Common myeloid progenitor, CD34-positive (primary cell): ENCODE data around the gene CXADR.
"Not testable (repeated sequence)": the region's sequence is repeated elsewhere in the genome, so short reads cannot be mapped to it uniquely, and the experiment has no call there.

ENCODE experiments used
- CTCF ChIA-PET: fragments of 350-600 bp; sonication (Branson Sonifier 250); formaldehyde crosslinking; loops from one replicate; lab custom pipeline; 2021; ENCODE audit warnings: antibody characterized with exemption; lab: Charles Lee
- POLR2A ChIA-PET: fragments of 350-600 bp; sonication (Branson Sonifier 250); formaldehyde crosslinking; loops from one replicate; lab custom pipeline; 2021; ENCODE audit warnings: antibody characterized with exemption; lab: Charles Lee
- DNase-seq, 3 donors: peaks; one replicate each; pipeline versions ENCODE4 v3.0.0 to v3.0.0-alpha.2; 2013
- H3K27ac ChIP-seq, 2 experiments: 1 replicate in 1 of 2; 2 replicates in 1 of 2; pipeline ENCODE4 v1.7.0; 2013; ENCODE audit warnings: inconsistent platforms in 2 of 2, low read length in 2 of 2, mild to moderate bottlenecking in 2 of 2, low read depth in 1 of 2, moderate library complexity in 1 of 2; ENCODE audit not compliant: severe bottlenecking in 2 of 2, insufficient read depth in 1 of 2, poor library complexity in 1 of 2
- H3K27me3 ChIP-seq, 5 experiments: replicated peaks in 2 of 5; 1 replicate in 3 of 5; 2 replicates in 2 of 5; pipeline versions ENCODE4 v1.6.1 to v1.7.0; 2013; ENCODE audit warnings: low read length in 4 of 5, mild to moderate bottlenecking in 2 of 5, moderate library complexity in 2 of 5, inconsistent platforms in 1 of 5; ENCODE audit not compliant: insufficient read depth in 5 of 5, control insufficient read depth in 4 of 5
- H3K36me3 ChIP-seq, 4 experiments: 1 replicate in 2 of 4; 2 replicates in 2 of 4; pipeline versions ENCODE4 v1.6.1 to v1.7.0; 2013; ENCODE audit warnings: low read length in 3 of 4, control low read depth in 1 of 4, mild to moderate bottlenecking in 1 of 4; ENCODE audit not compliant: control insufficient read depth in 4 of 4, insufficient read depth in 4 of 4
- H3K4me1 ChIP-seq, 4 experiments: 1 replicate in 3 of 4; 2 replicates in 1 of 4; pipeline versions ENCODE4 v1.6.1 to v1.7.1; 2013; ENCODE audit warnings: low read length in 3 of 4, mild to moderate bottlenecking in 3 of 4, control low read depth in 1 of 4, inconsistent platforms in 1 of 4, moderate library complexity in 1 of 4; ENCODE audit not compliant: control insufficient read depth in 4 of 4, insufficient read depth in 4 of 4; ENCODE audit errors: control extremely low read depth in 1 of 4
- H3K4me3 ChIP-seq, 7 experiments: 1 replicate in 4 of 7; 2 replicates in 3 of 7; pipeline versions ENCODE4 v1.5.1 to v1.7.0; 2013; ENCODE audit warnings: mild to moderate bottlenecking in 7 of 7, low read length in 6 of 7, moderate library complexity in 6 of 7, inconsistent platforms in 2 of 7, low read depth in 2 of 7, control low read depth in 1 of 7; ENCODE audit not compliant: insufficient read depth in 4 of 7, control insufficient read depth in 1 of 7; ENCODE audit errors: extremely low read depth in 1 of 7
- H3K9me3 ChIP-seq, 5 experiments: 1 replicate in 4 of 5; 2 replicates in 1 of 5; pipeline versions ENCODE4 v1.6.1 to v1.7.1; 2013; ENCODE audit warnings: low read length in 4 of 5, mild to moderate bottlenecking in 2 of 5, inconsistent platforms in 1 of 5, low read depth in 1 of 5, moderate library complexity in 1 of 5; ENCODE audit not compliant: control insufficient read depth in 4 of 5, insufficient read depth in 2 of 5; ENCODE audit errors: control extremely low read depth in 1 of 5
- WGBS: methylation state at CpG from one replicate; pipeline ENCODE4 v1.1.5; 2013; ENCODE audit not compliant: insufficient coverage; 5-methylcytosine and 5-hydroxymethylcytosine counted together

CXADR gene

DNA sequence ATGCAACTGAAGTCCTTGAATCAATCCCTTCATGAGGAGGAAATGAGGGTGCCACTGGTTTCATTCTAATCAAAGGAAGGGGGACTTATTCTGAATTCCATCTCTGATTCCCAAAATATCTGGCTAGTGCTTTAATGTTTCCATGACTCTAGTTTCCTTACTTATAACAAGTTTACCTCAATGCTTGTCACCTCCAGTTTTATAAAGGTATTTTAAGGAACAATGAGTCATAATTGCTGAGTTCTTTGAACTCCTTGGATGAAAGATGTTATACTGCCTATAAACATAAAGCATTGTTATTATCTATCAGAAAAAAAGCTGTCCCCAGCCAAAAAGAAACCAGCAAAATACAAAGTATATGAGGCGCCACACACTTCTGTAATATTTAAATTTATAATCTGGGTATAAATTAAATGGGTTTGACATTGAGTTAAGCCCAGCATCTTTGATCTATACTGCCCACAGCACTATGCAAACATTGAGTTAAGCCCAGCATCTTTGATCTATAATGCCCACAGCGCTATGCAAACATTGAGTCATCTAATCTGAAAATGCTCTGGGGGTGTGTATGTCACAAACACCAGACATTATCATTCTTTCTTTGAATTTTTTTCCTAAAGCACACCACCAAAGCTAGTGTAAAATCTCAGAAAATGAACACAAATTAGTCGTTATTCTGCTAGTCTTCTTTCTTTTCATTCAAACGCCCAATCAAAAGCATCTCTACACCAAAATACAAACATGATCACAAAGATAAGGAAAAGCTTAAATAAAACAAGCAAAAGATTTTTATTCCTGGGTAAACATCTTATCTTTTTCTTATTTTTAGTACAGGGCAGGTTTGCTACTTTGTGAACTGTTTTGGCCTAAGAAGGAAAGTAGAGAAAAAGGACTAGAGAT, 11.5 kb upstream of the CXADR start:
- H3K27ac ChIP-seq = no peak overlapping the region
- WGBS = 72% methylated on average over 2 of the region's 4 CpGs
- H3K27me3 ChIP-seq = peaks cover 0 to 22% (median 0%) of the 10 kb centered on the region in 5 experiments
- no peak overlapping the region for H3K4me3 ChIP-seq
- CTCF ChIA-PET = interaction anchor here (1.3 kb wide), 1 partner anchor 10 kb away, joined by 3 read pairs; no protein-coding TSS in a partner anchor
- H3K4me1 ChIP-seq = no peaks in the 10 kb centered on the region
- no peak for DNase-seq
- POLR2A ChIA-PET = no interaction called here
- peaks cover 0 to 2% (median 0%) of the 10 kb centered on the region in 5 experiments for H3K9me3 ChIP-seq
- no peaks in the 10 kb centered on the region for H3K36me3 ChIP-seq

DNA sequence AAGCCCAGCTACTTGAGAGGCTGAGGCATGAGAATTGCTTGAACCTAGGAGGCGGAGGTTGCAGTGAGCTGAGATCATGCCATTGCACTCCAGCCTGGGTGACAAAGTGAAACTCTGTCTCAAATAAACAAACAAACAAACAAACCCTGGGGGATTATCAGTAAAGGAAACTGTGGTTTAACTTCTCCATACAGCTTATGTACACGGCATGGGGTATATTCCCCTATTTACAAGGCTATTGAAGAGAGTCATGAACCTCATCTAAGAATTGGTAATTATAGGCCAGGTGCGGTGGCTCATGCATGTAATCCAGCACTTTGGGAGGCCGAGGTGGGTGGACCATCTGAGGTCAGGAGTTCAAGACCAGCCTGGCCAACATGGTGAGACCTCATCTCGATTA, 9.9 kb upstream of the CXADR start:
- WGBS = 95% methylated on average over 3 of the region's 5 CpGs
- CTCF ChIA-PET, POLR2A ChIA-PET, H3K27ac ChIP-seq, H3K9me3 ChIP-seq, H3K36me3 ChIP-seq, H3K4me3 ChIP-seq, H3K4me1 ChIP-seq: not testable (repeated sequence)
- peak in 1 of 3 donors; percentile 44 for DNase-seq
- peaks cover 0 to 14% (median 0%) of the 10 kb centered on the region in 5 experiments for H3K27me3 ChIP-seq

DNA sequence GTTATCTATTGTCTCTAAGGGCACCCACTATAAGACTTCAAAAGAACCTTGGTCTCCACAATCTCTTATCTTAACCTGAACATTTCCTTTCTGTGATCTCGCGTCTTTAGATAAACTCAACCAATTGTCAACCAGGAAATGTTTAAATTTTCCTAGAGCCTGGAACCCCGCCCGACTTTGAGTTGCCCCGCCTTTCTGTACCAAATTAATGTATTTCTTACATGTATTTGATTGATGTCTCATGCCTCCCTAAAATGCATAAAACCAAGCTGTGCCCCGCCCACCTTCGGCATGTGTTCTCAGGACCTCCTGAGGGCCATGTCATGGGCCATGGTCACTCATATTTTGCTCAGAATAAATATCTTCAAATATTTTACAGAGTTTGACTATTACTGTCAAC, 5.9 kb upstream of the CXADR start:
- Histone ChIP-seq H3K27ac (no peak overlapping the region), H3K36me3 (no peaks in the 10 kb centered on the region), H3K27me3 (peaks cover 0 to 31% (median 6%) of the 10 kb centered on the region in 5 experiments), H3K4me3 (no peak overlapping the region), H3K9me3 (peaks cover 0 to 2% (median 0%) of the 10 kb centered on the region in 5 experiments), H3K4me1 (peaks cover 0 to 2% (median 2%) of the 10 kb centered on the region in 4 experiments)
- 60% methylated on average over 2 of the region's 7 CpGs for WGBS
- CTCF ChIA-PET = interaction anchor here (0.6 kb wide), 1 partner anchor 190 kb away, joined by 3 read pairs; no protein-coding TSS in a partner anchor
- no peak for DNase-seq
- POLR2A ChIA-PET = no interaction called here

DNA sequence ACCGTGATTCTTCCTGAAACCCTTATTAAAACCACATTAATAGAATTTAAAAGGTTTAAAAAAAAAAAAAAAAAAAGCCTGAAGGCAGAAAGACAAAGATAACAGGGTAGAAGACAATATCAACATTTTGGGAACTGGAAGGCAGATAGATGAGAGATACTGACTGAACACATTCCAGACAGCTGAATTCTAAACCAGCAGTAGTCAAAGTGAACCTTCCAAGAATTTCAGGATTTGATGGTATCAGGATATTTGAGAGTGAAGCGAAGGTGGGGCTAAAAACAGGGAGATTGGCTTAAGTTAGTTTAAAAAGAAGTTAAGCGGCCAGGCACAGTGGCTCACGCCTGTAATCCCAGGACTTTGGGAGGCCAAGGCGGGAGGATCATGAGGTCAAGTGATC, 5.3 kb upstream of the CXADR start:
- WGBS = 88% methylated on average over 4 of the region's 5 CpGs
- Histone ChIP-seq H3K4me1 (peaks cover 0 to 8% (median 8%) of the 10 kb centered on the region in 4 experiments), H3K27me3 (peaks cover 0 to 36% (median 10%) of the 10 kb centered on the region in 5 experiments), H3K36me3 (no peaks in the 10 kb centered on the region), H3K27ac (no peak overlapping the region), H3K4me3 (no peak overlapping the region), H3K9me3 (peaks cover 0 to 2% (median 0%) of the 10 kb centered on the region in 5 experiments)
- ChIA-PET POLR2A (no interaction called here), CTCF (no interaction called here)
- DNase-seq = no peak

DNA sequence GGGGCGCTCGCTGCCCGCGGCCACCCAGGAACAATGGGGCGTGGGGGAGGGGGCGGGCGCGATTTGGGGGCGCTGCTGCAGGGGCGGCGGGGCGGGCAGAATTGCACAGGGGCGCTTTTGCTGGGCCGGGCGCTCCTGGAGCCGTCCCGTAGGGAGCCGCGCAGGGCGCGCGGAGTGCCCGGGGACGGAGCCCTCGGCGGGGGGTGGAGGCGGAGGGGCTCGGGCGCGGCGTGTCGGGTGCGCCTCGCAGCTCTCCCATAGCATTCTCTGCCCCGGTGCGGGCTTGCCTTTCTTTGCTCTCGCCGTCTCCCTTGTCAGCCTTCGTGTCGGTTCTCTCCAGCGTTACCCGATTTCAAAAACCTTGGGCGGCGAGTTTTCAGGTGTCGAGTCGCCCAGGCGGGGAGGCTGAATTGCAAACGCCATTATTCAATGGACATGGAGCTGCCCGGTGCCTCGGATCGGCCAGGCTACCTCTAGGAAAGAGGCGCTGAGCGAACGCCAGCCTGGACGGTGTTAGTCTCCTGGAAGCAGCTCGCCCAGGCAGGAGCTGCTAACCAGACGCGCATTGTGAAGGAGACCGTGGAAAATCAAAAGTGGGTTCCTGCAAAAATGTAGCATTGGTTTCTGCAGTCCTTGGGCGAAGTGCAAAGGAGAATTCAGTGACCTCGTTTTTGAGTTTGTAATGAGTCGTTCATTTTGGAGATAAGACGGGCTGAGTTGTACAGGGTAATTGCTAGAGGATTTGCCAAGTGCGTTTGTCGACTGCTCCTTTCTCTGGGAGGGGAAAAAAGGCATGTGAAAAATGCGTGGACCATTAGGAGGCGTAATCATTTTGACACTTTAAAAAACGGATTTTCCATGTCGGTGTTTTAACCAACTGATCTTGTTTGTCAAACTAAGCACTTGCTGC, 626 bp downstream of the CXADR start:
- peaks cover 3 to 71% (median 21%) of the 10 kb centered on the region in 5 experiments for H3K27me3 ChIP-seq
- ChIA-PET POLR2A (no interaction called here), CTCF (no interaction called here)
- no peak overlapping the region for H3K27ac ChIP-seq
- peak overlapping the region; percentile 54 to 85 (median 64) for H3K4me3 ChIP-seq
- H3K4me1 ChIP-seq = peaks cover 7 to 27% (median 23%) of the 10 kb centered on the region in 4 experiments
- under 1% methylated on average over 56 of the region's 69 CpGs for WGBS
- no peaks in the 10 kb centered on the region for H3K9me3 ChIP-seq
- DNase-seq = peak in 2 of 3 donors; percentile 32 to 47
- H3K36me3 ChIP-seq = no peaks in the 10 kb centered on the region

DNA sequence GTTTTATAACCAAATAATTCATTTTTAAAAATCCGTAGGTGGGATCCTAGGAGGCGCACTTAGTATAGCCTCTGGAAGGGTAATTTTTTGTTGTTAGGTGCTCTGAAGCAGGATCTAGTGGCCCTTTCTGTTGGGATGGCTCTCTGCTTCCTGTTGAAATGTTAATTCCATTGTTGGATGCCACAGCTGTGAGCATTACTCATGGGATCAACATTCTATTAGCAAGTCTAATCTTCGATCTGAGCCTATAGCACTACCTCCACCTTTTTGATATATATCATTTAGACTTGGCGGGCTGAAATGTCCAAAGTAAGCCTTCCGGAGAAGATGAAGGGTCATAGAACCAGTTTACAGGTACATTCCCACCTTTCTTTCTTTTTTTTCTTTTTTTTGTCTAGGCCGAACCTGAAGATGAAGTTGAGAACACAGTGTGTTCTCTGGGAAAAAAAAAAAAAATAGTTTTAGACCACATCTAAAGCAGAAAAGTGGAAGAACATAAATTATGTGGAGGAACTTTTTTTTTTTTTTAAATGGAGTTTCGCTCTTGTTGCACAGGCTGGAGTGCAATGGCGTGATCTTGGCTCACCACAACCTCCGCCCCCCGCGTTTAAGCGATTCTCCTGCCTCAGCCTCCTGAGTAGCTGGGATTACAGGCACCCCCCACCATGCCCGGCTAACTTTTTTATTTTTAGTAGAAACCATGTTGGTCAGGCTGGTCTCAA, 1.4 kb downstream of the CXADR start:
- Histone ChIP-seq H3K4me1 (peaks cover 7 to 27% (median 23%) of the 10 kb centered on the region in 4 experiments), H3K27me3 (peaks cover 3 to 70% (median 21%) of the 10 kb centered on the region in 5 experiments), H3K4me3 (peak overlapping the region in 4 of 7 experiments; percentile 23 to 72 (median 50)), H3K27ac (no peak overlapping the region), H3K36me3 (no peaks in the 10 kb centered on the region), H3K9me3 (no peaks in the 10 kb centered on the region)
- peak in 2 of 3 donors; percentile 35 to 55 for DNase-seq
- ChIA-PET POLR2A (interaction anchor here (0.6 kb wide), 1 partner anchor 63 kb away, joined by 4 read pairs; no protein-coding TSS in a partner anchor), CTCF (interaction anchor here (1.2 kb wide), 1 partner anchor 21 kb away, joined by 3 read pairs; no protein-coding TSS in a partner anchor)
- 7% methylated on average over 9 of the region's 13 CpGs for WGBS
